Mammary epithelial cell (primary cell): Measurements from ENCODE around the gene KLK12.

ENCODE experiments used
- EZH2 ChIP-seq: IDR thresholded peaks from 2 replicates; pipeline ENCODE4 v1.6.1; 2012; ENCODE audit warnings: low read length, inconsistent platforms, borderline replicate concordance
- TF ChIP-seq, protein P1 (sequence below), 2 donors: IDR thresholded peaks in 1 of 2; conservative IDR thresholded peaks in 1 of 2; 2 replicates each; pipeline ENCODE4 v1.5.1; 2011 to 2012; ENCODE audit warnings: inconsistent platforms in 2 of 2, low read length in 2 of 2, mild to moderate bottlenecking in 2 of 2, control low read depth in 1 of 2, low read depth in 1 of 2; ENCODE audit not compliant: insufficient read depth in 1 of 2; ENCODE audit errors: extremely low read depth in 1 of 2

DNA sequence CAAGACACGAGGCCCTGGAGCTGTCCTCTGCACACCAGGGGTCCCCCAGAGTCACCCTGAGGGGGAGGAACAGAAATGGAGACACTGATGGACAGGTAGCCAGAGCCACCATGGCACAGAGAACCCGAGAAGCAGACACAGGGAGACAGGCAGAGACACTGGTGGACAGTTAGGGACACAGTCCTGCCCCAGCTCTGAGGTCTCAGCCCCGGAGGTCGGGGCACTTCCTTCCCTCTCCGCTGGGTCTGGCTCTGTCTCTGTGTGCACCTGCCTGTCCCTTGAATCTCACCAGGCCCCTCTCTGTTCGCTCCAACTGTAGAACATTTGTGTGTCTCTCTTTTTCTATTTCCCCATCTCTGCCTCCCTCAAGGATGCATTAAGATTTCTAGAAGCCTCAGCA, 43.3 kb upstream of the KLK12 start:
- TF ChIP-seq, protein P1, sequence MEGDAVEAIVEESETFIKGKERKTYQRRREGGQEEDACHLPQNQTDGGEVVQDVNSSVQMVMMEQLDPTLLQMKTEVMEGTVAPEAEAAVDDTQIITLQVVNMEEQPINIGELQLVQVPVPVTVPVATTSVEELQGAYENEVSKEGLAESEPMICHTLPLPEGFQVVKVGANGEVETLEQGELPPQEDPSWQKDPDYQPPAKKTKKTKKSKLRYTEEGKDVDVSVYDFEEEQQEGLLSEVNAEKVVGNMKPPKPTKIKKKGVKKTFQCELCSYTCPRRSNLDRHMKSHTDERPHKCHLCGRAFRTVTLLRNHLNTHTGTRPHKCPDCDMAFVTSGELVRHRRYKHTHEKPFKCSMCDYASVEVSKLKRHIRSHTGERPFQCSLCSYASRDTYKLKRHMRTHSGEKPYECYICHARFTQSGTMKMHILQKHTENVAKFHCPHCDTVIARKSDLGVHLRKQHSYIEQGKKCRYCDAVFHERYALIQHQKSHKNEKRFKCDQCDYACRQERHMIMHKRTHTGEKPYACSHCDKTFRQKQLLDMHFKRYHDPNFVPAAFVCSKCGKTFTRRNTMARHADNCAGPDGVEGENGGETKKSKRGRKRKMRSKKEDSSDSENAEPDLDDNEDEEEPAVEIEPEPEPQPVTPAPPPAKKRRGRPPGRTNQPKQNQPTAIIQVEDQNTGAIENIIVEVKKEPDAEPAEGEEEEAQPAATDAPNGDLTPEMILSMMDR (conservative IDR thresholded peaks at IDR 0.05 in 1 of 2, IDR thresholded peaks at IDR 0.05 in 1 of 2; ENCODE audit: extremely low read depth in 1 of 2, insufficient read depth in 1 of 2, low read depth in 1 of 2, low read length in 2 of 2): no peak
- TF ChIP-seq EZH2: no peak
